Upper lobe of left lung (tissue), 6 donors: ENCODE measurements around the gene FHL3. TPM values are rescaled to one million over a fixed set of nuclear protein-coding genes. Genes with fewer than 3 reads are reported as not detected.
A peak's percentile ranks its signal among the peaks of the same experiment; 100 is the strongest.

Source experiments
- ATAC-seq, 2 donors: fragments of 200-7000 bp; cut with Tn5 transposase; one replicate each; pipeline ENCODE4 v1.9.1; 2022; ENCODE audit warnings: mild to moderate bottlenecking in 2 of 2, moderate library complexity in 2 of 2; ENCODE audit not compliant: low FRiP score in 2 of 2
- DNase-seq, 2 donors: peaks; one replicate each; pipeline ENCODE4 v3.0.0-alpha.2; 2019 to 2020
- H3K27ac ChIP-seq, 4 donors: fragments of 200-600 bp; sonication (generic); one replicate each; pipeline ENCODE4 v1.5.1; 2016 to 2019
- H3K27me3 ChIP-seq, 4 donors: fragments of 200-600 bp; sonication (generic); one replicate each; pipeline ENCODE4 v1.5.1; 2017 to 2019
- H3K36me3 ChIP-seq, 4 donors: fragments of 200-600 bp; sonication (generic); one replicate each; pipeline ENCODE4 v1.5.1; 2016 to 2019
- H3K4me1 ChIP-seq, 4 donors: fragments of 200-600 bp; sonication (generic); one replicate each; pipeline ENCODE4 v1.5.1; 2018 to 2019
- H3K4me3 ChIP-seq, 4 donors: fragments of 200-600 bp; sonication (generic); one replicate each; pipeline ENCODE4 v1.5.1; 2017 to 2019; ENCODE audit warnings: mild to moderate bottlenecking in 2 of 4, moderate library complexity in 1 of 4
- H3K9me3 ChIP-seq, 4 donors: fragments of 200-600 bp; sonication (generic); one replicate each; pipeline ENCODE4 v1.5.1; 2018 to 2019
- CTCF ChIP-seq, 6 experiments: fragments of 450-650 bp in 4 of 6; fragments of 200-600 bp in 2 of 6; sonication (generic) in 2 of 6; IDR thresholded peaks; one replicate each; pipeline ENCODE4 v1.5.1; 2016 to 2019; ENCODE audit warnings: antibody characterized with exemption in 6 of 6
- EP300 ChIP-seq, 4 donors: sonication (generic); formaldehyde crosslinking; IDR thresholded peaks; one replicate each; pipeline ENCODE4 v1.5.1; 2017; ENCODE audit warnings: antibody characterized with exemption in 4 of 4, control low read depth in 2 of 4
- POLR2A ChIP-seq, 4 donors: fragments of 450-650 bp; IDR thresholded peaks; one replicate each; pipeline ENCODE4 v1.5.1; 2016 to 2017; ENCODE audit warnings: antibody characterized with exemption in 4 of 4, mild to moderate bottlenecking in 2 of 4
- POLR2AphosphoS5 ChIP-seq, 2 donors: sonication (generic); formaldehyde crosslinking; IDR thresholded peaks; one replicate each; pipeline ENCODE4 v1.5.1; 2017; ENCODE audit warnings: antibody characterized with exemption in 2 of 2
- WGBS, 2 donors: methylation state at CpG; one replicate each; pipeline ENCODE4 v1.1.5; 2017 to 2018; 5-methylcytosine and 5-hydroxymethylcytosine counted together
- total RNA-seq, 6 donors: library from RNA; depleted of rRNA in 4 of 6; stranded (reverse); fragments of >200 nt in 4 of 6; gene quantifications; one replicate each; pipeline versions ENCODE4 v1.1.0 to v1.2.1, GENCODE V29; 2016 to 2021
- donor health status: DM: no; HTN: no; CAD: no; lungs with moderate emphysema.
- donor health status: DM: no; HTN: yes; CAD: no; lungs with severe emphysema.

Gene FHL3
- total RNA-seq, 6 donors from 2014 or later, result 9.5 to 25.8 (median 18.6) TPM

- Histone ChIP-seq H3K4me1 (peaks cover 46 to 77% (median 69%) of the 10 kb centered on the region in 4 donors), H3K36me3 (peaks cover 0 to 21% (median 7%) of the 10 kb centered on the region in 4 donors), H3K9me3 (no peaks in the 10 kb centered on the region), H3K27me3 (no peaks in the 10 kb centered on the region), H3K4me3 (no peak overlapping the region), H3K27ac (peak overlapping the region; percentile 60 to 90 (median 86))
- DNase-seq, result peak in 1 of 2 donors; percentile 69
- no peak for TF ChIP-seq POLR2AphosphoS5 (IDR thresholded peaks at IDR 0.05)
- TF ChIP-seq EP300 (IDR thresholded peaks at IDR 0.05), result no peak
- TF ChIP-seq CTCF (IDR thresholded peaks at IDR 0.05), result no peak
- no peak for TF ChIP-seq POLR2A (IDR thresholded peaks at IDR 0.05)
- ATAC-seq, result no peak
- WGBS, 2 donors, result 88 to 93% methylated on average over 19 to 25 of the region's 25 CpGs
Observed at GRCh38 chr1:37997256-37998088, 7.8 kb downstream of the FHL3 start.

GRCh38 chr1:37995751-37996345, 9.5 kb downstream of the FHL3 start:
- Histone ChIP-seq H3K36me3 (peaks cover 0 to 21% (median 7%) of the 10 kb centered on the region in 4 donors), H3K9me3 (no peaks in the 10 kb centered on the region), H3K4me1 (peaks cover 36 to 61% (median 55%) of the 10 kb centered on the region in 4 donors), H3K27me3 (no peaks in the 10 kb centered on the region), H3K4me3 (peak overlapping the region; percentile 29 to 66 (median 52)), H3K27ac (peak overlapping the region; percentile 60 to 90 (median 86))
- ATAC-seq (peak; percentile 86 to 89), DNase-seq (peak; percentile 71 to 91)
- TF ChIP-seq CTCF (IDR thresholded peaks at IDR 0.05) (peak in 2 of 6 experiments; percentile 5 to 13), POLR2A (IDR thresholded peaks at IDR 0.05) (peak in 1 of 4 donors; percentile 65), POLR2AphosphoS5 (IDR thresholded peaks at IDR 0.05) (peak in 1 of 2 donors; percentile 95), EP300 (IDR thresholded peaks at IDR 0.05) (peak in 3 of 4 donors; percentile 62 to 82 (median 63))
- 7 to 29% methylated on average over 27 to 46 of the region's 46 CpGs for WGBS, 2 donors

DNA sequence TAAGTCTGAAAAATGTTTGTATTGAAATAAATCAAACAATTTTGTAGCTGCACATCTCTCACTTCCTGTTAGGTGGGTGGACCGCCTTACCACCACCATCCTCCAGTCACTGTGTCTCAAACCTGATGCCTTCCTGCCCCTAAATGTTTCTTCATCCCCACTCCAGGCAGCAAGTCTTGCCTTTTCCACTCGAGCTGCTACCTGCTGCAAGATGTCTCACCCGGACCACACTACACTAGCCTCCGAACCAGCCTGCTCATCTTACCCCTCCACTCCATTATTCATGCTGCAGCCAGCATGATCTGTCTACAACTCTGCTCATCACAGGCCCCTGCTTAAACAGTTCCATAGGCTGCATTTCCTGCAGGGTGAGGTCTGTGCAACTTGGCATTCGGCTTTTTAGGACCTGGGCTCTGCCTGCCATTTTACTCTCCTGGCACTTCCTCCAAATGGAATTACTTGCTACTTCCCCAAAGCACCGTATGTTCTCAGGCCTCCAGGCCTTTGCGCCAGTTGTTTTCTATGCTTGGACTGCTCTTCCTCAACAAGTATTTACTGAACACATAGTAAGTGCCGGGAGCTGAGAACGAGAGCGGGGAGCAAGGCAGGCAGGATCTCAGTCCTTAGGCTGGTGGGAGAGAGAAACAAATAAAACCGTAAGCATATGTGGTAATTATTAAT, 10.3 kb downstream of the FHL3 start:
- DNase-seq (no peak), ATAC-seq (no peak)
- 54 to 60% methylated on average over 11 of the region's 11 CpGs for WGBS, 2 donors
- no peaks in the 10 kb centered on the region for H3K9me3 ChIP-seq
- no peak for TF ChIP-seq EP300 (IDR thresholded peaks at IDR 0.05)
- H3K27me3 ChIP-seq, result no peaks in the 10 kb centered on the region
- H3K36me3 ChIP-seq, result peaks cover 0 to 21% (median 7%) of the 10 kb centered on the region in 4 donors
- H3K4me1 ChIP-seq, result peaks cover 30 to 59% (median 47%) of the 10 kb centered on the region in 4 donors
- peak overlapping the region in 3 of 4 donors; percentile 82 to 90 (median 90) for H3K27ac ChIP-seq
- peak overlapping the region in 3 of 4 donors; percentile 47 to 66 (median 57) for H3K4me3 ChIP-seq

DNA sequence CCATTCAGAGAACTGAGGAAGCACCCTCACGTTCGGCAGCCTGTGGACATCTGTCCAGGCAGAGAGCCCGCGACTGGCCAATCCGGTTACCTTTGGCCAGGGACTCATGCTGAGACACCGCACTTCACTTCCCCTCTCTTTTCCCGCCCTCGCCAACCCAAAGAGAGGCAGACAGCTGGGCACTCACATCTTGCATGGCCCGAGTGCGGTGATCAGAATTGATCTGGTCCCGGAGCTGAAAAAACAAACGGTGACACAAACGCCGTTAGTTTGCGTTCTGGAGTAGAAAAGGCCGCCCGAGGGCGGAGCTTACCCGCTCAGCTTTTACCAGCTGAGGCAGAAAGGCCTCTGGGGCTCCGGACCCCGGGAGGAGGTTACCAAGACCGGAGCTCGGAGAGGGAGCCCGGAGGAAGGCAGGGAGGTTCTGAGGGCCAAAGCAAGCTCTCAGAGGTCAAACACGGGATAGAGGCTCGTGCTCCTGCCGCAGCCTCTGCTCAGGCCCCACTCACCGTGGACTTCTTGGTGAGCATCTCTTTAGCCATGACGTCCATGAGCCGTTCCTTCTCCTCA, 15.9 kb downstream of the FHL3 start:
- whole genome bisulfite sequencing, 2 donors, result 0% methylated on average over 24 to 30 of the region's 30 CpGs
- peak in 1 of 2 donors; percentile 74 for DNase-seq

More for the DNA sequence above, 15.9 kb downstream of the FHL3 start:
- H3K4me1 ChIP-seq, result peaks cover 12 to 24% (median 15%) of the 10 kb centered on the region in 4 donors
- TF ChIP-seq POLR2A (IDR thresholded peaks at IDR 0.05), result no peak
- TF ChIP-seq EP300 (IDR thresholded peaks at IDR 0.05), result no peak
- no peak for TF ChIP-seq POLR2AphosphoS5 (IDR thresholded peaks at IDR 0.05)
- TF ChIP-seq CTCF (IDR thresholded peaks at IDR 0.05), result no peak
- peak overlapping the region; percentile 69 to 85 (median 79) for H3K27ac ChIP-seq
- peaks cover 23 to 33% (median 26%) of the 10 kb centered on the region in 4 donors for H3K36me3 ChIP-seq
- ATAC-seq, result peak; percentile 65 to 76
- no peaks in the 10 kb centered on the region for H3K27me3 ChIP-seq
- H3K9me3 ChIP-seq, result no peaks in the 10 kb centered on the region
- peak overlapping the region; percentile 81 to 97 (median 92) for H3K4me3 ChIP-seq
